Measurements from ENCODE around the gene CRHR2.

CRHR2 gene

DNA sequence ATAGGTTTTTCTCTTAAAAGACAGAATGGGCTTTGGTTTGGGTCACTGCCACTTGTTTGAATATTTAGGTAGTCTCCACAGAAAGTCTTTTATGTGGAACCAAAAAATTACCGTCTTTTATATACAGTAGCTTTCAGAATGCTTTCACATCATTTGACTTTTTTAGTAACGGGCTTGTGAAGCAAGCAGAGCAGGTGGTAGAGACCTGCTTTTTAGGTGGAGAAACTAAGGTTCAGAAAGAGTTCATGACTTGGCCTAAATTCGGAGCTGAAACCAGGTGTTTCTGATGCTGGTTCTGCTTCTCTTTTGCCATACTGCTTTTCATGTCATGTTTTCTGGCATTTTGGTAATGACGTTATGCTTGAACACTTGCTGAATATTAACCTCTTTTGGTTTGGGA lies 51.3 kb downstream of the CRHR2 start:
- no peaks in the 10 kb centered on the region for H3K9me3 ChIP-seq (ENCODE audit: control insufficient read depth, insufficient read depth, low read length)
- peaks cover 58% of the 10 kb centered on the region for H3K36me3 ChIP-seq (ENCODE audit: control insufficient read depth, insufficient read depth, low read length)
- no peak overlapping the region for H3K9ac ChIP-seq (ENCODE audit: low read depth, low read length)
- H3K27me3 ChIP-seq (ENCODE audit: control insufficient read depth, insufficient read depth, low read length) = no peaks in the 10 kb centered on the region
- no peak overlapping the region for H3K4me3 ChIP-seq (ENCODE audit: low read depth, low read length)
- H3K4me1 ChIP-seq (ENCODE audit: control insufficient read depth, insufficient read depth, low read length) = no peaks in the 10 kb centered on the region

DNA sequence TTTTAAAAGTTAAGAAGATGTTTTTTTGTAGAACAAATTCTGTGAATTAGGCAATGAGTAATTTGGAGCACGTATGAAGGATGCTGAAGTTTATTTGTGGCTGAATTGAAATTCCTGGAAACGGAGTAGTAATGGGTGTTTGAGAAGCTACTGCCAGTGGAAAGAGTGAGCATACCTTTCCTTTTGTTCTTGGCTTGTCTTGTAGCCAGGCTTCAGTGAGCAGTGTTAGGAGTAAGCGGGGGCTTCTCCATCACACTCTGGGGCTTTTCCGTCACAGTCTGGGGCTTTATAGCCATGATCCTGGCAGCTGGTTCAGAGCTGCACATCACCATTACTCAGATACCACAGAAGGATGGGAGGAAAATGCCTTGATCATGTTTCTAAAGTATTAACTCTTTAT lies 55.2 kb downstream of the CRHR2 start:
- no peaks in the 10 kb centered on the region for H3K4me1 ChIP-seq (ENCODE audit: control insufficient read depth, insufficient read depth, low read length)
- H3K4me3 ChIP-seq (ENCODE audit: low read depth, low read length) = no peak overlapping the region
- H3K9me3 ChIP-seq (ENCODE audit: control insufficient read depth, insufficient read depth, low read length) = no peaks in the 10 kb centered on the region
- H3K9ac ChIP-seq (ENCODE audit: low read depth, low read length) = no peak overlapping the region
- H3K27me3 ChIP-seq (ENCODE audit: control insufficient read depth, insufficient read depth, low read length) = no peaks in the 10 kb centered on the region
- peaks cover 44% of the 10 kb centered on the region for H3K36me3 ChIP-seq (ENCODE audit: control insufficient read depth, insufficient read depth, low read length)

DNA sequence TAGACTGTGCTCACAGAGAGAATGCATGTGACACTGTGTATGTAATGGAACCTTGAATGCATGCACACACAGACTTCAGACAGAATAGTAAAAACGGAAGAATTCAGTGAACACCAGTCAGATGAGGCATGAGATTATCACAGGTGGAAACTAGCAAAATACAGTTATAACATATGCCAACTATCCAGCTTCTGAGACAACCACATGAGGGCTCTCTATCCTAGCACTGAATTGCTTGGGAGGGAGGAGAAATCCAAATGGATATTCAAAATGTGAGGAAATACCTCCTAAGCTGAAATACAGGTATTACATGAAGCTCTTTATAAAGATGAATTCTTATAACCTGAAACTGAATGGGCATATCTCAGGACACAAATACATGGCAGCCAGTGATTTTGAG lies 57.0 kb downstream of the CRHR2 start:
- no peaks in the 10 kb centered on the region for H3K4me1 ChIP-seq (ENCODE audit: control insufficient read depth, insufficient read depth, low read length)
- no peak overlapping the region for H3K4me3 ChIP-seq (ENCODE audit: low read depth, low read length)
- peaks cover 45% of the 10 kb centered on the region for H3K36me3 ChIP-seq (ENCODE audit: control insufficient read depth, insufficient read depth, low read length)
- H3K9ac ChIP-seq (ENCODE audit: low read depth, low read length) = no peak overlapping the region
- no peaks in the 10 kb centered on the region for H3K27me3 ChIP-seq (ENCODE audit: control insufficient read depth, insufficient read depth, low read length)
- H3K9me3 ChIP-seq (ENCODE audit: control insufficient read depth, insufficient read depth, low read length) = no peaks in the 10 kb centered on the region

DNA sequence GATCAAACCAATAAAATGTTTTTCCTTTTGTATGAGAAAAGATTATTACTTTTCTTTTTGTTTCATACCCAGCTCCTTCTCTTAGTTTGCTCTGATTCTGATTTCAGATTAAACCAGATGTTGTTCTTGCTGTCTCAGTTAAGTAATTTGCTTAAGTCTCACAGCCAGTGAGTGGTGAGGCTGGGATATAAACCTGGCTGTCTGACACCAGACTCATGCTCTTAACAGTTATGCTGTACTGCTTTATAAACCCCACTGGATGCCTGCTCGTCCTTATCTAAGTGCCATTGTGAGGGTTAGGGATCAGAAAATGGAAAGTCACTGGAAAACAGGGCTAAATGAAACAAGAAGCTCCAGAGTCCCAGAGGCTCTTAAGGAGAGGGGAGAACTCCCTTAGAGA lies 63.3 kb downstream of the CRHR2 start:
- peaks cover 23% of the 10 kb centered on the region for H3K36me3 ChIP-seq (ENCODE audit: control insufficient read depth, insufficient read depth, low read length)

DNA sequence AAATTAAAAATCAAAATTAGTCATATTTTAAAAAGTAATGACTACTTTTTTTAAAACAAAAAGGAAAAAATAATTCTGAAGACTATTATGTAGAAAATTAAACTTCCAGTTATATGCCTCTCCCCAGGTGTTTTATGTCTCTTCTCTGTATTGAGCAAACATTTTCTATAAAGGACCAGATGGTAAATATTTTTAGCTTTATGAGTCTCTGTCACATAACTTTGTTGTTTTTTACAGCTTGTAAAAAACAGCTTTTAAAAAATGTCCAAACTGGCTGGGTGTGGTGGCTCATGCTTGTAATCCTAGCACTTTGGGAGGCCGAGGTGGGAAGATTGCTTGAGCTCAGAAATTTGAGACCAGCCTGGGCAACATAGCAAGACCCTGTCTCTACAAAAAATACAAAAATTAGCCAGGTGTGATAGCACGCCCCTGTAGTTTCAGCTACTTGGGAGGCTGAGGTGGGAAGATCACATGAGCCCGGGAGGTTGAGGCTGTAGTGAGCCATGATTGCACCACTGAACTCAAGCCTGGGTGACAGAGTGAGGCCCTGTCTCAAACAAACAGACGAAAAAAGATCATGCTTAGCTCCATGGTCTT lies 64.1 kb downstream of the CRHR2 start:
- Histone ChIP-seq H3K9me3 (ENCODE audit: control insufficient read depth, insufficient read depth, low read length) (no peaks in the 10 kb centered on the region), H3K36me3 (ENCODE audit: control insufficient read depth, insufficient read depth, low read length) (peaks cover 18% of the 10 kb centered on the region)

More for the DNA sequence above, 63.3 kb downstream of the CRHR2 start:
- H3K4me3 ChIP-seq (ENCODE audit: low read depth, low read length) = no peak overlapping the region
- no peaks in the 10 kb centered on the region for H3K9me3 ChIP-seq (ENCODE audit: control insufficient read depth, insufficient read depth, low read length)
- H3K4me1 ChIP-seq (ENCODE audit: control insufficient read depth, insufficient read depth, low read length) = no peaks in the 10 kb centered on the region
- H3K9ac ChIP-seq (ENCODE audit: low read depth, low read length) = no peak overlapping the region
- no peaks in the 10 kb centered on the region for H3K27me3 ChIP-seq (ENCODE audit: control insufficient read depth, insufficient read depth, low read length)

DNA sequence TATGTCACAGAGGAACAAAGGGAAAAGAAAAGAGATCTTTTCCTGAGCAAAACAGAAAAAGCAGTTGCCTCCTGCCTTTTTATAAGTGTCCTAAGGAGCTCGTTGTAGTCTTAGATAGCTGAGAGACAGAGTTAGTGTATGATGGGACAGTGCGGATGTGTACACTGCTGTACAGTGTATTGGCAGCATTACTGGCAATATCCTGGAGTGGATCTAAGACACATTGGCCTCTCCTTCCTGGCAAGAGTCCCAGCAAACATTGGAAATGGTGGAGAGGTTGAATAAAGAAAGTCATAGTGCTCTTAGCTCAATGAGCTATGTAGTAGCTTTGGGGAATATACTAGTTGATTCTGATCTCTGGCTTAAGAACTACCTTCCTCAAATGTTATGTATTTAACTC lies 64.9 kb downstream of the CRHR2 start:
- no peaks in the 10 kb centered on the region for H3K4me1 ChIP-seq (ENCODE audit: control insufficient read depth, insufficient read depth, low read length)
- H3K4me3 ChIP-seq (ENCODE audit: low read depth, low read length) = no peak overlapping the region
- H3K36me3 ChIP-seq (ENCODE audit: control insufficient read depth, insufficient read depth, low read length) = peaks cover 21% of the 10 kb centered on the region

More for the DNA sequence above, 64.1 kb downstream of the CRHR2 start:
- H3K4me1 ChIP-seq (ENCODE audit: control insufficient read depth, insufficient read depth, low read length) = no peaks in the 10 kb centered on the region
- H3K27me3 ChIP-seq (ENCODE audit: control insufficient read depth, insufficient read depth, low read length) = no peaks in the 10 kb centered on the region
- no peak overlapping the region for H3K9ac ChIP-seq (ENCODE audit: low read depth, low read length)
- H3K4me3 ChIP-seq (ENCODE audit: low read depth, low read length) = no peak overlapping the region

DNA sequence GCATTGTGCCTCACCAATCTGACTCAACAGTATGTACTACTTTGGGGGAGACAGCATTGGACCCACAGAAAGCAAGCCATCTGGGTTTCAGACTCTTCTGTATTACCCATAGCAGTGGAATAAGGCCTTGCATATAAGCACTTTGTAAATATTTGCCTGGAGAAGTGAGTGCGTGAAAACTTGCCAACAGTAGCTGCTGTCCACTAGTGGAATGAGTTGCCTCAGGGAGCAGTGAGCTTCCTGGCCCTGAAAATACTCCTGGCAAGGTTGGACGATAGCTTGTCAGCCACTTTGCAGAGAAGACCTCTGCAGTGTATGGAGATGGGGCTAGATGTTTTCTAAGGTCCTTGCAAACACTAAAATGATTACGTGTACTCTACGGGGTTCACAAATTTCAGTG lies 65.9 kb downstream of the CRHR2 start:
- no peaks in the 10 kb centered on the region for H3K27me3 ChIP-seq (ENCODE audit: control insufficient read depth, insufficient read depth, low read length)
- H3K9ac ChIP-seq (ENCODE audit: low read depth, low read length) = no peak overlapping the region
- H3K4me3 ChIP-seq (ENCODE audit: low read depth, low read length) = no peak overlapping the region
- H3K9me3 ChIP-seq (ENCODE audit: control insufficient read depth, insufficient read depth, low read length) = no peaks in the 10 kb centered on the region
- peaks cover 21% of the 10 kb centered on the region for H3K36me3 ChIP-seq (ENCODE audit: control insufficient read depth, insufficient read depth, low read length)
- H3K4me1 ChIP-seq (ENCODE audit: control insufficient read depth, insufficient read depth, low read length) = no peaks in the 10 kb centered on the region

More for the DNA sequence above, 64.9 kb downstream of the CRHR2 start:
- Histone ChIP-seq H3K9ac (ENCODE audit: low read depth, low read length) (no peak overlapping the region), H3K9me3 (ENCODE audit: control insufficient read depth, insufficient read depth, low read length) (no peaks in the 10 kb centered on the region), H3K27me3 (ENCODE audit: control insufficient read depth, insufficient read depth, low read length) (no peaks in the 10 kb centered on the region)

DNA sequence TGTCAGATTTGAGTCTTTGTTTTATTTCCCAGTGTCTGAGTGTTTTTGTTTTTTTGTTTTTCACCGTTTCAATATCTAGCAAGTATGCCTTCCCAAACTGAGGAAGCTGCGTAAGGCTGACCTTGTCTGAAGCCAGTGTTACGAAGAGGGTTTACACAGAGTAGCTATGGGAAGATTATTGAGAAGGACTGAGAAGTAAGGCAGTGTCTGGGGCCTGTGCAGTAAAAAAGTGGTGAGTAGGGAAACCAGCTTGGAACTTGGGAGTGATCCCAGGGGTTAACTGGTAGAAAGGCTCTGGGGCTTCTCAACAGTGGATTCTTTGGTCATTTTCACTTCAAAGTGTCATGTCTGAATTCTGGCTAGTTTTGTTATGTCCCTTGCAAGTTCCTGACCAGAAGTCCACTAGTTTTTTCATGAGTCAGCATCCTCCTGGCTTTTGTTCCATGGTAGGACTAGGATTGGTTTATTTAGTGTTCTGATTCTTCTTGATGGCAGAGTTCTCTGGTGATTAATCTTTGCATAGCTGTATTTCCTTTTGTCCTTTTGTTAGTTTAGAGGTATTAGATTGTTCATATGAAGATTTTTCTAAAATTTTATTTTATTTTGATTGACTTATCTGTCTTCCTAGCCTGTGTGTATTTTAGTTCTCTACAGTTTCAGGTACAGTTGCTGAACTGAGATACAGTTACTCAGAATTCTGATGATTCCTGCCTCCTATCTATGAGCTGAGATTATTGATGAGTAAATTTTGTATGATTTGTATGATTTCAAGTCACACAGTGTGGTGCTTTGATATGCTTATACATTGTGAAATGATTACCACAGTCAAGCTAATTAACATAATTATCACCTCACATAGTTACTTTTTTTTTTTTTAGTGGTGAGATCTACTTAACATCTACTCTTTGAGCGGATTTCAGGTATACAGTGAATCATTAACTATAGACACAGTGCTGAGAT lies 68.6 kb downstream of the CRHR2 start:
- no peaks in the 10 kb centered on the region for H3K4me1 ChIP-seq (ENCODE audit: control insufficient read depth, insufficient read depth, low read length)
- H3K36me3 ChIP-seq (ENCODE audit: control insufficient read depth, insufficient read depth, low read length) = peaks cover 22% of the 10 kb centered on the region
- no peak overlapping the region for H3K4me3 ChIP-seq (ENCODE audit: low read depth, low read length)
- no peaks in the 10 kb centered on the region for H3K27me3 ChIP-seq (ENCODE audit: control insufficient read depth, insufficient read depth, low read length)
- no peaks in the 10 kb centered on the region for H3K9me3 ChIP-seq (ENCODE audit: control insufficient read depth, insufficient read depth, low read length)
- H3K9ac ChIP-seq (ENCODE audit: low read depth, low read length) = no peak overlapping the region

DNA sequence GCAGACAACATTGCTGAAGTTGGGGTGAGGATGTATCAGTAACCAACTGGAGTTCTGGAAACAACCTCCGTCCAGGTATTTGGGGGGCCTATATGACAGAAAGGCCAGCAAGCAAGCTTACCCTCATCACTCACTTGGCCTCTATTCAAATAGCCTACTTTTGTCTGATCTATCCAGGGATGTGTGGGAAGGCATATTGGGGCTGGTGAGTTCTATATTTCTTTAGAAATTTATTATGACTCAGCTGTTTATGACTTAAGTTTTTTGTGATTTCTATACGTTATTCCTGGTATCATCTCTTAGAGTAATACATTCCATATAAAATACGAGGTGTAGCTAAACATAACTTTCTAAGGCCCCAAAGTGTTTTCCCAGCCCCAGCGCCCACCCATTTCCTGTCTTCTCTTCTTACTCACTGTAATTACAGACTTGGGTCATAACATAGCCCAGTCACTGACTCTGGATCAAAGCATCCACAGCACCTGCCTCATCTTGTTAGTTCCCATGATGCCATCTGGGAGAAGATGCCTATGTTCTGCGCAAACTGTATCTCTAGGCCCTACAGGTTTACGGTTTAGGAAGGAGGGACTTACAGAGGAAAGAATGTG lies 69.5 kb downstream of the CRHR2 start:
- no peak overlapping the region for H3K9ac ChIP-seq (ENCODE audit: low read depth, low read length)
- peaks cover 22% of the 10 kb centered on the region for H3K36me3 ChIP-seq (ENCODE audit: control insufficient read depth, insufficient read depth, low read length)
- no peak overlapping the region for H3K4me3 ChIP-seq (ENCODE audit: low read depth, low read length)
- no peaks in the 10 kb centered on the region for H3K9me3 ChIP-seq (ENCODE audit: control insufficient read depth, insufficient read depth, low read length)
- no peaks in the 10 kb centered on the region for H3K4me1 ChIP-seq (ENCODE audit: control insufficient read depth, insufficient read depth, low read length)
- no peaks in the 10 kb centered on the region for H3K27me3 ChIP-seq (ENCODE audit: control insufficient read depth, insufficient read depth, low read length)

DNA sequence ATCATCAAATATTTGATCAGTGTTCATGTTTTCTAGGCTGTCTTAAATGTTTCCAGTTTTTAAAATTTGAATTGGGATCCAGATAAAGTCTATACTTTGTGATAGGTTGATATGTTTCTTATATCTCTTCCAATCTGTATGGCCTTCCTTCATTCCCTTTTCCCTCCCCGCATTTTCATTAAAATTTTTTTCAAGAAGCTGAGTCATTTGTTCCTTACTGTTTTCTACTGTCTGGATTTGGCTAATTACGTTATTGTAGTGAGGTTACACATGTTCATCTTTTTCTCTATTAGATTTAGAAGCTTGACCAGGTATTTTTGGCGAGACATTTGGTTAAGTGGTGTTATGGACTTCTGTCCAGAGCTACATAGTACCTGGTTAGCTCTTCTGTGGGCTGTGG lies 76.4 kb downstream of the CRHR2 start:
- H3K27me3 ChIP-seq (ENCODE audit: control insufficient read depth, insufficient read depth, low read length) = no peaks in the 10 kb centered on the region
- no peaks in the 10 kb centered on the region for H3K9me3 ChIP-seq (ENCODE audit: control insufficient read depth, insufficient read depth, low read length)
- H3K4me1 ChIP-seq (ENCODE audit: control insufficient read depth, insufficient read depth, low read length) = no peaks in the 10 kb centered on the region
- no peak overlapping the region for H3K9ac ChIP-seq (ENCODE audit: low read depth, low read length)
- H3K36me3 ChIP-seq (ENCODE audit: control insufficient read depth, insufficient read depth, low read length) = peaks cover 20% of the 10 kb centered on the region
- no peak overlapping the region for H3K4me3 ChIP-seq (ENCODE audit: low read depth, low read length)

DNA sequence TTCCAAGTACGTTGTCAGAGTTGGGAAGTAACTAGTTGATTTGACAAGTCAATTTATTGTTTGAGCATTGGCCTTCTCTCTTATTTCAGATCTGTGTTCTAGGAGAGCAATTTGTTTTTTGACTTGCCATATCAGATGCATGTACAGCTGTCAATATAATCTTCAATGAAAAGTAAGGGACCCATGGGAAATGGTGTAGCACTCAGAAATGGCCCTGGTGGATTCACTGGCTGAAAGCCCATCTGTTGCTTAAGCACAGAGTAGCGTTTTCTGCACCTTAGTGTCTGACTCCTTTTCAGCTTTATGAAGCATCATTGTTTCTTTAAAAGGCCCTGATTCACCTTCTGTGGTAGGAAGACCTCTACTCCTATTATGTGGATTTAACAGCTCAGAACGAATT lies 77.4 kb downstream of the CRHR2 start:
- Histone ChIP-seq H3K27me3 (ENCODE audit: control insufficient read depth, insufficient read depth, low read length) (no peaks in the 10 kb centered on the region), H3K4me1 (ENCODE audit: control insufficient read depth, insufficient read depth, low read length) (no peaks in the 10 kb centered on the region), H3K9me3 (ENCODE audit: control insufficient read depth, insufficient read depth, low read length) (no peaks in the 10 kb centered on the region), H3K36me3 (ENCODE audit: control insufficient read depth, insufficient read depth, low read length) (peaks cover 24% of the 10 kb centered on the region), H3K4me3 (ENCODE audit: low read depth, low read length) (no peak overlapping the region), H3K9ac (ENCODE audit: low read depth, low read length) (no peak overlapping the region)
